HL-60/S4 treated with retinoic acid at 250 ng/mL for 4 days and 3 days (cell line): Measurements from ENCODE around the gene PPP2R5C.

Source experiments
- in situ Hi-C: fragments of 300-500 bp; cut with MboI; formaldehyde crosslinking; loops from 2 replicates; pipeline ENCODE4 v1.7.0; 2022; ENCODE audit warnings: low sequenced_read_pairs

Gene PPP2R5C

GRCh38 chr14:101859958-101860357 is 98.4 kb downstream of the PPP2R5C start:
- in situ Hi-C loops, result no loop called here

- in situ Hi-C loops, result no loop called here
These were observed 100.0 kb downstream of the PPP2R5C start for GRCh38 chr14:101861464-101861863.

- in situ Hi-C loops, result no loop called here
These were observed 100.7 kb downstream of the PPP2R5C start for GRCh38 chr14:101862177-101862576.

- in situ Hi-C loops, result no loop called here
These were observed 101.2 kb downstream of the PPP2R5C start for GRCh38 chr14:101862711-101863110.

- in situ Hi-C loops, result no loop called here
These were observed 103.8 kb downstream of the PPP2R5C start for GRCh38 chr14:101865288-101865687.

- in situ Hi-C loops, result no loop called here
These were observed 106.3 kb downstream of the PPP2R5C start for GRCh38 chr14:101867854-101868253.

GRCh38 chr14:101869217-101869616 is 107.7 kb downstream of the PPP2R5C start:
- in situ Hi-C loops, result no loop called here

- in situ Hi-C loops, result no loop called here
These were observed 108.9 kb downstream of the PPP2R5C start for GRCh38 chr14:101870273-101870939.

- in situ Hi-C loops, result no loop called here
These were observed 110.8 kb downstream of the PPP2R5C start for GRCh38 chr14:101872346-101872745.

- in situ Hi-C loops, result no loop called here
These were observed 111.7 kb downstream of the PPP2R5C start for GRCh38 chr14:101873076-101873825.

GRCh38 chr14:101873991-101874390 is 112.5 kb downstream of the PPP2R5C start:
- in situ Hi-C loops, result no loop called here

- in situ Hi-C loops, result no loop called here
These were observed 113.7 kb downstream of the PPP2R5C start for GRCh38 chr14:101875041-101875726.

- in situ Hi-C loops, result no loop called here
These were observed 114.4 kb downstream of the PPP2R5C start for GRCh38 chr14:101875727-101876554.

- in situ Hi-C loops, result no loop called here
These were observed 115.0 kb downstream of the PPP2R5C start for GRCh38 chr14:101876555-101876938.

GRCh38 chr14:101877766-101878165 is 116.3 kb downstream of the PPP2R5C start:
- in situ Hi-C loops, result no loop called here

- in situ Hi-C loops, result no loop called here
These were observed 116.8 kb downstream of the PPP2R5C start for GRCh38 chr14:101878211-101878821.

GRCh38 chr14:101878822-101879528 is 117.5 kb downstream of the PPP2R5C start:
- in situ Hi-C loops, result no loop called here

GRCh38 chr14:101879529-101880336 is 118.2 kb downstream of the PPP2R5C start:
- in situ Hi-C loops, result no loop called here

- in situ Hi-C loops, result no loop called here
These were observed 119.9 kb downstream of the PPP2R5C start for GRCh38 chr14:101881426-101881825.
